Spleen (tissue), 11 donors: Measurements from ENCODE around the gene GRN. TPM values are rescaled to one million over a fixed set of nuclear protein-coding genes. Genes with fewer than 3 reads are reported as not detected.

Source experiments
- DNase-seq: peaks from one replicate; pipeline ENCODE4 v3.0.0-alpha.2; 2020
- H3K27ac ChIP-seq, 8 donors: fragments of 200-600 bp; sonication (generic) in 7 of 8; 1 replicate in 4 of 8; 2 replicates in 4 of 8; pipeline versions ENCODE4 v1.5.0 to v1.8.0; 2016 to 2021; ENCODE audit warnings: inconsistent platforms in 4 of 8, mild to moderate bottlenecking in 4 of 8, moderate library complexity in 1 of 8
- H3K27me3 ChIP-seq, 7 donors: fragments of 200-600 bp; sonication (generic) in 6 of 7; replicated peaks in 1 of 7; 1 replicate in 4 of 7; 2 replicates in 3 of 7; pipeline versions ENCODE4 v1.5.0 to v1.8.0; 2016 to 2021; ENCODE audit warnings: inconsistent platforms in 3 of 7, mild to moderate bottlenecking in 1 of 7
- H3K36me3 ChIP-seq, 6 donors: fragments of 200-600 bp; sonication (generic) in 5 of 6; 1 replicate in 4 of 6; 2 replicates in 2 of 6; pipeline versions ENCODE4 v1.5.0 to v1.8.0; 2016 to 2021; ENCODE audit warnings: inconsistent platforms in 2 of 6
- H3K4me1 ChIP-seq, 6 donors: fragments of 200-600 bp; sonication (generic) in 5 of 6; 1 replicate in 3 of 6; 2 replicates in 3 of 6; pipeline versions ENCODE4 v1.5.0 to v1.8.0; 2016 to 2021; ENCODE audit warnings: inconsistent platforms in 3 of 6
- H3K4me3 ChIP-seq, 8 donors: fragments of 200-600 bp; sonication (generic) in 7 of 8; 1 replicate in 4 of 8; 2 replicates in 4 of 8; pipeline versions ENCODE4 v1.5.0 to v1.8.0; 2016 to 2021; ENCODE audit warnings: inconsistent platforms in 4 of 8, mild to moderate bottlenecking in 4 of 8, moderate library complexity in 2 of 8
- H3K9me3 ChIP-seq, 8 donors: fragments of 200-600 bp; sonication (generic) in 7 of 8; 1 replicate in 4 of 8; 2 replicates in 4 of 8; pipeline versions ENCODE4 v1.5.0 to v1.8.0; 2016 to 2021; ENCODE audit warnings: inconsistent platforms in 4 of 8
- POLR2A ChIP-seq, 3 donors: fragments of 450-650 bp; IDR thresholded peaks; one replicate each; pipeline ENCODE4 v1.5.1; 2017; ENCODE audit warnings: antibody characterized with exemption in 3 of 3, mild to moderate bottlenecking in 1 of 3
- POLR2AphosphoS5 ChIP-seq, 3 donors: sonication (generic); formaldehyde crosslinking; IDR thresholded peaks; one replicate each; pipeline ENCODE4 v1.5.1; 2017; ENCODE audit warnings: antibody characterized with exemption in 3 of 3
- WGBS, 5 donors: extraction: QIAGEN DNeasy Blood & Tissue Kit in 3 of 5; methylation state at CpG; one replicate each; pipeline versions ENCODE4 v1.1.5 to v1.1.7; 2013 to 2018; 5-methylcytosine and 5-hydroxymethylcytosine counted together
- intact Hi-C: fragments of 100-400 bp; cut with DNase I; formaldehyde crosslinking; loops from one replicate; pipeline ENCODE4 v1.15.0; 2023; ENCODE audit warnings: low total_unique reads
- polyA plus RNA-seq, 3 donors: library from polyadenylated mRNA; stranded (reverse); fragments of 200-250 nt; gene quantifications; one replicate each; pipeline ENCODE4 v1.2.1, GENCODE V29; 2013
- total RNA-seq, 7 donors: library from RNA; depleted of rRNA in 3 of 7; stranded (reverse); fragments of >200 nt in 3 of 7; fragmentation: NEBNext Ultra II Directional in 4 of 7; extraction: Animal tissue kit (Norgen Biotek cat#: 25700) in 4 of 7; gene quantifications; one replicate each; pipeline versions ENCODE4 v1.1.0 to v1.2.1, GENCODE V29; 2016 to 2021
- TF ChIP-seq, protein P1 (sequence below), 11 experiments: fragments of 200-600 bp in 7 of 11; fragments of 450-650 bp in 4 of 11; sonication (generic) in 4 of 11; IDR thresholded peaks in 8 of 11; conservative IDR thresholded peaks in 3 of 11; 1 replicate in 7 of 11; 2 replicates in 4 of 11; pipeline versions ENCODE4 v1.4.0 to v1.8.0; 2016 to 2021; ENCODE audit warnings: antibody characterized with exemption in 11 of 11, inconsistent platforms in 4 of 11, mild to moderate bottlenecking in 1 of 11
- donor health status: healthy with polysubstance abuse.
- donor health status: DM: no; HTN: no; CAD: no; lungs with moderate emphysema.
- donor health status: DM: no; HTN: no; CAD: no.
- donor health status: Bipolar disorder and iron deficiency.
- donor health status: healthy.
- donor health status: DM: no; HTN: no; CAD: no.
- donor health status: DM: yes; HTN: yes; CAD: no.

Gene GRN
- total and polyA plus RNA-seq, 10 donors = 135 to 896 (median 512) TPM

- DNase-seq = no peak
- intact Hi-C loops = no loop called here
- Histone ChIP-seq H3K27ac (no peak overlapping the region), H3K27me3 (peaks cover 0 to 87% (median 29%) of the 10 kb centered on the region in 7 donors), H3K4me1 (peaks cover 18 to 37% (median 29%) of the 10 kb centered on the region in 6 donors), H3K36me3 (no peaks in the 10 kb centered on the region), H3K9me3 (no peaks in the 10 kb centered on the region), H3K4me3 (no peak overlapping the region)
- TF ChIP-seq POLR2AphosphoS5 (IDR thresholded peaks at IDR 0.05) = no peak
- TF ChIP-seq, protein P1, sequence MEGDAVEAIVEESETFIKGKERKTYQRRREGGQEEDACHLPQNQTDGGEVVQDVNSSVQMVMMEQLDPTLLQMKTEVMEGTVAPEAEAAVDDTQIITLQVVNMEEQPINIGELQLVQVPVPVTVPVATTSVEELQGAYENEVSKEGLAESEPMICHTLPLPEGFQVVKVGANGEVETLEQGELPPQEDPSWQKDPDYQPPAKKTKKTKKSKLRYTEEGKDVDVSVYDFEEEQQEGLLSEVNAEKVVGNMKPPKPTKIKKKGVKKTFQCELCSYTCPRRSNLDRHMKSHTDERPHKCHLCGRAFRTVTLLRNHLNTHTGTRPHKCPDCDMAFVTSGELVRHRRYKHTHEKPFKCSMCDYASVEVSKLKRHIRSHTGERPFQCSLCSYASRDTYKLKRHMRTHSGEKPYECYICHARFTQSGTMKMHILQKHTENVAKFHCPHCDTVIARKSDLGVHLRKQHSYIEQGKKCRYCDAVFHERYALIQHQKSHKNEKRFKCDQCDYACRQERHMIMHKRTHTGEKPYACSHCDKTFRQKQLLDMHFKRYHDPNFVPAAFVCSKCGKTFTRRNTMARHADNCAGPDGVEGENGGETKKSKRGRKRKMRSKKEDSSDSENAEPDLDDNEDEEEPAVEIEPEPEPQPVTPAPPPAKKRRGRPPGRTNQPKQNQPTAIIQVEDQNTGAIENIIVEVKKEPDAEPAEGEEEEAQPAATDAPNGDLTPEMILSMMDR (IDR thresholded peaks at IDR 0.05 in 8 of 11, conservative IDR thresholded peaks at IDR 0.05 in 3 of 11) = no peak
- TF ChIP-seq POLR2A (IDR thresholded peaks at IDR 0.05) = no peak
- 77 to 84% (median 82%) methylated on average over 2 of the region's 2 CpGs for WGBS, 5 donors
These were observed 34.9 kb upstream of the GRN start for GRCh38 chr17:44310188-44310587.

DNA sequence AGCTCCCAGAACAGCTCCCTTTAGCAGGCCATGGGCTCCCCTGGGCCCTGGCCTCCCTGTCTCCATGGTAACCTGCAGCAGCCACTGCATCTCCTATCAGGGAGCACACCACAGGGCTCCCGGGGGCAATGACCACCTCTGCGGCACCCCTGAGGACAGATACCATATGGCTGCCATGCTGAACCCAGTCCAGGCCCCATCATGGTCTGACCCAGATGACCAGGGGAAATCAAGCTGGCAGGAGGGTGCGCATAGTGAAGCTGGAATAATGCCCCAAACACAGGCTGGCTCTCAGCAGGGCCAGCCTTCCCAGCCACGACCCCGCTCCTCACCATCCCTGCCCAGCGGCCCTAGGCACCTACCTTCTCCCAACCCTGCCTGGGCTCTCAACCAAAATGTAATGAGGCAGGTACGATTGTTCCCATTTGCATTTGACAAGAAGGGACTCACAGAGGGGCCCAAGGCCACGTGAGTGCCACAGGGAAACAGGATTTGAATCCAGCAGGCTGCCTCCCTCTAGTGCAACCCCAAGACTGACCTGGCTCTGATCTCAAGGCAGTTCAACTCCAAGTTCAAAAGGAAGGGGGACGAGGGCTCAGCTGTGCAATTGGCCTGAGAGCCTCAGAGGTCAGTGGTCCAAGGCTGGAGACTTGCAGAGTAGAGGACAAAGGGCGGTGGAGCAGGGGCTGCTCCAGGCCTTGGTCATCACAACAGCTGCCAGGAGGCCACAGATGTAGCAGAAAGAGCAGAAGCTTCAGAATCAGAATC is 34.3 kb upstream of the GRN start:
- TF ChIP-seq POLR2A (IDR thresholded peaks at IDR 0.05) (no peak), POLR2AphosphoS5 (IDR thresholded peaks at IDR 0.05) (no peak)
- TF ChIP-seq, protein P1 (IDR thresholded peaks at IDR 0.05 in 8 of 11, conservative IDR thresholded peaks at IDR 0.05 in 3 of 11) = no peak
- DNase-seq = peak; percentile 62
- Histone ChIP-seq H3K27ac (no peak overlapping the region), H3K36me3 (no peaks in the 10 kb centered on the region), H3K4me1 (peaks cover 20 to 43% (median 35%) of the 10 kb centered on the region in 6 donors), H3K27me3 (peaks cover 0 to 87% (median 34%) of the 10 kb centered on the region in 7 donors), H3K9me3 (no peaks in the 10 kb centered on the region), H3K4me3 (no peak overlapping the region)
- intact Hi-C loops = no loop called here
- WGBS, 5 donors = 74 to 87% (median 81%) methylated on average over 9 to 10 of the region's 10 CpGs

- no peak for DNase-seq
- Histone ChIP-seq H3K27ac (no peak overlapping the region), H3K9me3 (no peaks in the 10 kb centered on the region), H3K4me1 (peaks cover 20 to 51% (median 39%) of the 10 kb centered on the region in 6 donors), H3K36me3 (no peaks in the 10 kb centered on the region), H3K27me3 (peaks cover 0 to 87% (median 42%) of the 10 kb centered on the region in 7 donors), H3K4me3 (no peak overlapping the region)
- WGBS, 5 donors = 76 to 90% (median 81%) methylated on average over 1 to 5 of the region's 5 CpGs
- no peak for TF ChIP-seq POLR2A (IDR thresholded peaks at IDR 0.05)
- TF ChIP-seq, protein P1 (IDR thresholded peaks at IDR 0.05 in 8 of 11, conservative IDR thresholded peaks at IDR 0.05 in 3 of 11) = no peak
- no peak for TF ChIP-seq POLR2AphosphoS5 (IDR thresholded peaks at IDR 0.05)
- intact Hi-C loops = no loop called here
These were observed 33.4 kb upstream of the GRN start for GRCh38 chr17:44311562-44312181.
